Measurements from ENCODE around the gene DDA1.
A peak's percentile ranks its signal among the peaks of the same experiment; 100 is the strongest.
"Not testable (repeated sequence)": the region's sequence is repeated elsewhere in the genome, so short reads cannot be mapped to it uniquely, and the experiment has no call there.

The DDA1 gene

GRCh38 chr19:17279436-17279835 lies 29.9 kb upstream of the DDA1 start:
- H3K27ac Mint-ChIP-seq = no peak overlapping the region
- peaks cover 55% of the 10 kb centered on the region for H3K36me3 Mint-ChIP-seq (ENCODE audit: low read depth)
- no peak overlapping the region for H3K4me3 Mint-ChIP-seq
- intact Hi-C loops (cut with micrococcal nuclease) = no loop called here
- H3K27me3 Mint-ChIP-seq = peaks cover 4% of the 10 kb centered on the region
- no peaks in the 10 kb centered on the region for H3K9me3 Mint-ChIP-seq
- H3K4me1 Mint-ChIP-seq (ENCODE audit: low read depth) = peaks cover 21% of the 10 kb centered on the region

- Mint-ChIP-seq H3K27me3 (peaks cover 4% of the 10 kb centered on the region), H3K36me3 (ENCODE audit: low read depth) (peaks cover 38% of the 10 kb centered on the region), H3K4me3 (peak within 1 kb of the TSS; percentile 75), H3K4me1 (ENCODE audit: low read depth) (peaks cover 21% of the 10 kb centered on the region), H3K27ac (peak within 1 kb of the TSS; percentile 68), H3K9me3 (no peaks in the 10 kb centered on the region)
- intact Hi-C loops (cut with micrococcal nuclease) = loop anchor here (1.0 to 5.0 kb wide), 3 partner anchors 21 to 214 kb away; no protein-coding TSS in a partner anchor
Measured at GRCh38 chr19:17281391-17282304, 27.7 kb upstream of the DDA1 start, which contains the start of gene ANKLE1. ANKLE1 (plus strand) TSS chr19:17281901; CDS start chr19:17281921, 20 bp downstream.

- peaks cover 28% of the 10 kb centered on the region for H3K36me3 Mint-ChIP-seq (ENCODE audit: low read depth)
- H3K27ac Mint-ChIP-seq = peak overlapping the region; percentile 68
- intact Hi-C loops (cut with micrococcal nuclease) = loop anchor here (1.0 to 5.0 kb wide), 3 partner anchors 22 to 215 kb away; no protein-coding TSS in a partner anchor
- H3K4me3 Mint-ChIP-seq = peak overlapping the region; percentile 75
- no peaks in the 10 kb centered on the region for H3K9me3 Mint-ChIP-seq
- peaks cover 21% of the 10 kb centered on the region for H3K4me1 Mint-ChIP-seq (ENCODE audit: low read depth)
- H3K27me3 Mint-ChIP-seq = peaks cover 6% of the 10 kb centered on the region
Measured at GRCh38 chr19:17282488-17283125, 26.8 kb upstream of the DDA1 start.

GRCh38 chr19:17283504-17283996 lies 25.8 kb upstream of the DDA1 start:
- Mint-ChIP-seq H3K36me3 (ENCODE audit: low read depth) (peaks cover 20% of the 10 kb centered on the region), H3K4me3 (no peak overlapping the region), H3K9me3 (no peaks in the 10 kb centered on the region), H3K4me1 (ENCODE audit: low read depth) (peaks cover 21% of the 10 kb centered on the region), H3K27me3 (peaks cover 6% of the 10 kb centered on the region), H3K27ac (no peak overlapping the region)
- intact Hi-C loops (cut with micrococcal nuclease) = loop anchor here (2.0 to 5.0 kb wide), 2 partner anchors 23 to 76 kb away; no protein-coding TSS in a partner anchor

- intact Hi-C loops (cut with micrococcal nuclease) = no loop called here
- Mint-ChIP-seq H3K36me3 (ENCODE audit: low read depth) (peaks cover 12% of the 10 kb centered on the region), H3K9me3 (no peaks in the 10 kb centered on the region), H3K27ac (no peak overlapping the region), H3K27me3 (peaks cover 13% of the 10 kb centered on the region), H3K4me3 (no peak overlapping the region), H3K4me1 (ENCODE audit: low read depth) (peaks cover 21% of the 10 kb centered on the region)
Measured at GRCh38 chr19:17285415-17286135, 23.8 kb upstream of the DDA1 start.

- Mint-ChIP-seq H3K4me1 (ENCODE audit: low read depth) (peaks cover 17% of the 10 kb centered on the region), H3K36me3 (ENCODE audit: low read depth) (peaks cover 16% of the 10 kb centered on the region), H3K9me3 (no peaks in the 10 kb centered on the region), H3K4me3 (no peak overlapping the region), H3K27ac (no peak overlapping the region), H3K27me3 (peaks cover 13% of the 10 kb centered on the region)
- intact Hi-C loops (cut with micrococcal nuclease) = no loop called here
Measured at GRCh38 chr19:17286263-17286662, 23.1 kb upstream of the DDA1 start.

- Mint-ChIP-seq H3K36me3 (ENCODE audit: low read depth) (peaks cover 21% of the 10 kb centered on the region), H3K9me3 (no peaks in the 10 kb centered on the region), H3K4me1 (ENCODE audit: low read depth) (peaks cover 13% of the 10 kb centered on the region), H3K4me3 (no peak overlapping the region), H3K27me3 (peaks cover 13% of the 10 kb centered on the region), H3K27ac (no peak overlapping the region)
- intact Hi-C loops (cut with micrococcal nuclease) = no loop called here
Measured at GRCh38 chr19:17286752-17287151, 22.6 kb upstream of the DDA1 start.

- no peak overlapping the region for H3K27ac Mint-ChIP-seq
- H3K4me1 Mint-ChIP-seq (ENCODE audit: low read depth) = peaks cover 12% of the 10 kb centered on the region
- H3K27me3 Mint-ChIP-seq = peaks cover 9% of the 10 kb centered on the region
- no peaks in the 10 kb centered on the region for H3K9me3 Mint-ChIP-seq
- no peak overlapping the region for H3K4me3 Mint-ChIP-seq
- H3K36me3 Mint-ChIP-seq (ENCODE audit: low read depth) = peaks cover 24% of the 10 kb centered on the region
- intact Hi-C loops (cut with micrococcal nuclease) = no loop called here
Measured at GRCh38 chr19:17289489-17289888, 19.9 kb upstream of the DDA1 start.

- H3K36me3 Mint-ChIP-seq (ENCODE audit: low read depth) = peaks cover 36% of the 10 kb centered on the region
- peaks cover 17% of the 10 kb centered on the region for H3K4me1 Mint-ChIP-seq (ENCODE audit: low read depth)
- intact Hi-C loops (cut with micrococcal nuclease) = loop anchor here (1.0 to 2.0 kb wide), 4 partner anchors 13 to 94 kb away; partner anchors contain the start of genes GTPBP3 and MRPL34
- peak overlapping the region; percentile 77 for H3K27ac Mint-ChIP-seq
- H3K4me3 Mint-ChIP-seq = peak overlapping the region; percentile 77
- H3K9me3 Mint-ChIP-seq = no peaks in the 10 kb centered on the region
- H3K27me3 Mint-ChIP-seq = peaks cover 9% of the 10 kb centered on the region
Measured at GRCh38 chr19:17292301-17293074, 16.9 kb upstream of the DDA1 start.

- intact Hi-C loops (cut with micrococcal nuclease) = loop anchor here (2.0 kb wide), 3 partner anchors 43 to 93 kb away; partner anchors contain the start of gene GTPBP3
- no peak overlapping the region for H3K27ac Mint-ChIP-seq
- H3K4me1 Mint-ChIP-seq (ENCODE audit: low read depth) = peaks cover 17% of the 10 kb centered on the region
- peaks cover 7% of the 10 kb centered on the region for H3K27me3 Mint-ChIP-seq
- H3K4me3 Mint-ChIP-seq = no peak overlapping the region
- H3K9me3 Mint-ChIP-seq = no peaks in the 10 kb centered on the region
- peaks cover 44% of the 10 kb centered on the region for H3K36me3 Mint-ChIP-seq (ENCODE audit: low read depth)
Measured at GRCh38 chr19:17293605-17294004, 15.8 kb upstream of the DDA1 start.

GRCh38 chr19:17294051-17294891 lies 15.1 kb upstream of the DDA1 start:
- intact Hi-C loops (cut with micrococcal nuclease) = no loop called here
- no peak overlapping the region for H3K4me3 Mint-ChIP-seq
- H3K27me3 Mint-ChIP-seq = peaks cover 4% of the 10 kb centered on the region
- H3K36me3 Mint-ChIP-seq (ENCODE audit: low read depth) = peaks cover 50% of the 10 kb centered on the region
- H3K9me3 Mint-ChIP-seq = no peaks in the 10 kb centered on the region
- H3K4me1 Mint-ChIP-seq (ENCODE audit: low read depth) = peaks cover 17% of the 10 kb centered on the region
- H3K27ac Mint-ChIP-seq = no peak overlapping the region

GRCh38 chr19:17295551-17295950 lies 13.8 kb upstream of the DDA1 start:
- not testable (repeated sequence) for H3K27ac Mint-ChIP-seq

More at GRCh38 chr19:17295551-17295950, 13.8 kb upstream of the DDA1 start:
- intact Hi-C loops (cut with micrococcal nuclease); H3K4me3 Mint-ChIP-seq; H3K27me3 Mint-ChIP-seq; H3K9me3 Mint-ChIP-seq: not testable (repeated sequence)
- Mint-ChIP-seq H3K4me1 (ENCODE audit: low read depth) (peaks cover 17% of the 10 kb centered on the region), H3K36me3 (ENCODE audit: low read depth) (peaks cover 59% of the 10 kb centered on the region)
